GM19468 (cell line): ENCODE data around the gene ARHGEF37.
A peak's percentile ranks its signal among the peaks of the same experiment; 100 is the strongest.

Experiments
- ATAC-seq: cut with Tn5 transposase; IDR thresholded peaks from one replicate; pipeline ENCODE4 v1.9.1; 2021; ENCODE audit warnings: mild to moderate bottlenecking, moderate library complexity, moderate number of reproducible peaks; ENCODE audit not compliant: unreplicated experiment; ENCODE audit errors: extremely low read depth

The ARHGEF37 gene

DNA sequence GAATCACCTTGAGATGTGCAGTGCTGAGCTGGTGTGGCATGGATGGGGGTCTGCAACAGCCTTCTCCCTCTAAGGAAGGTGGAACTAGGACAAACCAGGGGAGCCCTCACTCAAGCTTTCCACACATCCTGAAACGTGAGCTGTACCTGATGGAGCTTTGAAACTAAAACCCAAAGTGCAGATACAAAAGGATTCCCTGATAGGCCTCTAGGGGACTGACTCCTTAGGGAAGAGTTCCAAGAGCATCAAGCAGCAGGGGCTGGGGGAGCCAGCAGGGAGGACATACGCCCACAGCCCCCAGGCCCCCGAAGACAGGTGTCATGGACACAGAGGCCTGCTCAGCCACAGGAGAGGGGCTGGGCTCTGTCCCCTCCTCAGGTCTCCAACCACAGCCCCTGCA lies 17.7 kb downstream of the ARHGEF37 start:
- ATAC-seq: no peak

DNA sequence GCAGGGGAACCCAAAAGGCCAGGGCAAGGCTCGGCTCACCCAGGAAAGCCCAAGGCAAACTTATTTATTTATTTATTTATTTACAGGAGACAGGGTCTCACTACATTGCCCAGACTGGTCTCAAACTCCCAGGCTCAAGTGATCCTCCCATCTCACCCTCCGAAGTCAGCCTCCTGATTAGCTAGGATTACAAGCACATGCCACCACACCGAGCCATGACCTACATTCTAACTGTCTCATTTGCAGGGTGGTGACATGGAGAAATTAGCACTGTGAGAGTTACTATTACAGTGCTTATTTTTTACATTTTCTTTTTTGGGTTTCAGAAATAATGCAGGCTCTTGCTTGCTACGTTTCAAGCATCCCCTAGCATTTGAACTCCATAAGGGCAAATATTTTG lies 18.1 kb downstream of the ARHGEF37 start:
- ATAC-seq: no peak

DNA sequence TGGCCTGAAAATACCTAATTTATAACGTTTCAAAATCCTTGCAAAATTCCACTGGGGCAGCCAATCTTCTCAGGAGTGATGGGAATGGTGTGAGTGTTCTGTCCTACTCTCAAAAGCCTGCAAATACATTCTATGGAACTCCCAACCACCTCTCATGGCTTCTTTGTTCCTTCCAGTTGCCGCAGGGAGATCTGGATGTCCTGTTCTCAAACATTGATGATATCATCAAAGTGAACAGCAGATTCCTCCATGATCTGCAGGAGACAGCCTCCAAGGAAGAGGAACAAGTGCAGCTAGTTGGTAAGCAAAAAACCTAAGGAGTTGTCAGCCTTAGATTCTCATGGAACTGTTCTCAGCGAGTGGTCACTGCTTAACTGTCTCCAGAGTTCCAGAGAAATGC lies 19.6 kb downstream of the ARHGEF37 start:
- no peak for ATAC-seq

DNA sequence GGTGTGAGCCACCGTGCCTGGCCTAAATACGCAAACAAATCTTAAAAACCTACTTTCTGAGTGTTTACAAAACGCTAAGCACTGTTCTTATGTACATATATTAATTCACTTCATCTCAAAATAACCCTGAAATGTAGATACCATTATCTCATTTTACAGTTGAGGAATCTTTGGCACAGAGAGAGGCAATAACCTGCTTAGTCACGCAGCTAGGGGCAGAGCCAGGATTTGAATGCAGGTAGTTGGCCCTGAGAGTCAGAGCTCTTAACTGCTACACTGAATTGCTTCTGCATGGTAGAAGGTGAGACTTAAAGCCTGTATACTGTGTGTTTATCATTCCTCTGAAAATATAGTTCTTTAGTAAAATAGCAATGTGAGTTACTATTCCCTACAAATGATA lies 21.9 kb downstream of the ARHGEF37 start:
- ATAC-seq: no peak

DNA sequence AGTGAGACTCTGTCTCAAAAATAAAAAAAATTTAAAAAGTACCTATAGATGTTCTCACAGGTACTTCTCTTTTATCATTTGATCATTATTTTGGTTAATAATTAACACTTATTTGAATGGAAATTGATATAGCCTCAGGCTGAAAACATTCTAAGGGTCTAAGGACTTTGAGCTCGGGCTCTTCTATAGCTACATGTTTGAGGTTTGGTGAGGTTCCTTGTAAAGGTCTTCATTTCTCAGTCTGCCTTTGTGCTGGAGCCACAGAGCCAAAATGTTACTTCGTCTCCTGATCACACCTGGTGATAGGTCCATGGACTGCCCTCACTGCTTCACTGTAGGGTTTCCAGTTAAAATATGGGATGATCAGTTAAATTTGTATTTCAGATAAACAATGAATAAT lies 22.6 kb downstream of the ARHGEF37 start:
- no peak for ATAC-seq

DNA sequence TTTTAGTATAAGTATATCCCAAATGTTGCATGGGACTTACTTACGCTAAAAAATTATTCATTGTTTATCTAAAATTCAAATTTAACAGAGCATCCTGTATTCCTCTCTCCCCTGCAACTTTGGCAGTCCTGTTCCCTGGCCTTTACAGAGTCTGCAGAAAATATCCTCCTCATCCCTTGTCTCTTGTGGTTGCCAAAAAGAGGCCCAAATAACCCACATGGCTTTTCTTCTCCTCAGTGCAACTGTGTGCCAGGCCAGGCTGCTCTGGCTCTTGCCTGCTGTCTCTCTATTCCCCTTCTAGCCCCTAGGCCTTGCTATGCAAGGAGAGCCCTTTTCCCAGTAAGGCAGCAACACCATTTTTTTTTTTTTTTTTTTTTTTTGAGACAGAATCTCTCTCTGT lies 23.0 kb downstream of the ARHGEF37 start:
- no peak for ATAC-seq

DNA sequence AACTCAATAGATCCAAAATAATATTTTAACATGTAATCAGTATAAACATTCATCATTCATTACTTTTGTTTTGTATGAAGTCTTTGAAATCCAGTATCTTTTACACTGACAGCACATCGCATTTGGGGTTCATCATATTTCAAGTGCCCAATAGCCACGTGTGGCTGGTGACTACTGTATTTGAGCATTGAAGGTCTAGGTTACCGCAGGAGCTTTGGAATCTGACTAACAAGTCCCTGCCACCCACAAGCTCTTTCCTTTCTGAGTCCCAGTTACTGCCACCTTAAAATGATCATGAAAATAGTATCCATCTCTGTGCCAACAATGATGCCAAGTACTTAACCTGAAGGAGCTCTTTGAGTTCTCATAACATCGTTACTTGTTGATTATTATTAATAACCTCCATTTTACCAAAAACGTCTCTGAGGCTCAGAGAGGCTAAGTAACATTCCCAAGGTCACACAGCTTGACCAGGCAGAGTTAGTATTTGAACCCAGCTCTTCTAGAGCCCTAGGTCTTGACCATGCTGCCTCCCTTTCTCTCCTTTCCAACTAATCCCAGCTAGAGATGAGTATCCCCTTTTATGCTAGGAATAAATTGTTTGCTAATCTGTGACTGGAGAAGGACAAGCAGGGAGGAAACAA lies 24.2 kb downstream of the ARHGEF37 start:
- no peak for ATAC-seq

DNA sequence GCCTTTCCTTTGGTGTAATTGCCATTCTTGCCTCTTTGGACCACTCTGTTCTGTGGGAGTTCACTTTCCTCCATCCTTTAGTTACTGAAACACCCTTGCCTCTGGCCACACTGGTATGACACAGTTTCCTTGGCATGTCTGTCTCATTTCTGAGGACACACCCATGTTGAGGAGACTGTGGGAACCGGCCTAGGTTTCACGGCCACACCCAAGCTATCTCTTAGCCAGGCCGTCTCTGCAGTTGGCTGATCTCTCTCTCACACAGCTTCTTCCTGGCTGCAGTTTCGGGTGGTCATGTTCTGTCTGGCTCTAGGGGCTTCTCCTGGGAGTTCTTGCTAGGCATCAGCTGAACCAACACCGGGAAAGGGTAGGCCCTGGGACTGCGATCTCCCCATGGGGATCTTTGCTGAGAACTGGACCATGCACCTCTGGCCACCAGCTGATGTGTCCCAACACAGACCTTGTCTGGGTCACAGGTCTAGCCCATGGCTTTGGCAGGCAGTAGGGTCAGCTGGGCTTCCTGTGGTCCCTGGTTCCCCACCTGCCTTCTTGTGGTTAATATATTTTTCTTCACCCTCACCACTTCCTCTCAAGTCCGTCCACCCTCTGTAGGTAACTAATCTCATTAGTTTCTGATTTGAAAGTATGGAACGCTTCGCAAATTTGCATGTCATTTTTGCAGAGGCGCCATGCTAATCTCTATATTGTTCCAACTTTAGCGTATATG lies 24.9 kb downstream of the ARHGEF37 start:
- ATAC-seq: peak; percentile 86

DNA sequence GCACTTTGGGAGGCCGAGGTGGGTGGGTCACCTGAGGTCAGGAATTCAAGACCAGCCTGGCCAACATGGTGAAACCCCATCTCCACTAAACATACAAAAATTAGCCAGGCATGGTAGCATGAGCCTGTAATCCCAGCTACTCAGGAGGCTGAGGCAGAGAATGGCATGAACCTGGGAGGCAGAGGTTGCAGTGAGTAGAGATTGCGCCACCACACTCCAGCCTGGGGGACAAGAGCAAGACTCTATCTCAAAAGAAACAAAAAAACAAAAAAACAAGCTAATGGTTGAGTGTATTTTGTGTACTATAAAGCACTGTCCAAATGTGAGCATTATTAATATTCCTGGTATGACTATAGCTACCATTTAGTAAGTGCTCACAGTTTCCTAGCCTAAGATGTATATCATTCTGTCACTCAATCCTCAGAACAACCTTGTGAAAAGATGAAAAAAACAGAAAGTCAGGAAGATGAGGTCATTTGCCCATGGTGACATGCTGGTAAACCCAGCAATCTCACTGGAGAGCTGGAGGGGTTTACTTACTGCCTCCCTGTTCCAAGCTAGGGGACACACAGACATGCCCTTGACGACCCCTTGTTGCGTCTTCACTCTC lies 27.7 kb downstream of the ARHGEF37 start:
- ATAC-seq: no peak

DNA sequence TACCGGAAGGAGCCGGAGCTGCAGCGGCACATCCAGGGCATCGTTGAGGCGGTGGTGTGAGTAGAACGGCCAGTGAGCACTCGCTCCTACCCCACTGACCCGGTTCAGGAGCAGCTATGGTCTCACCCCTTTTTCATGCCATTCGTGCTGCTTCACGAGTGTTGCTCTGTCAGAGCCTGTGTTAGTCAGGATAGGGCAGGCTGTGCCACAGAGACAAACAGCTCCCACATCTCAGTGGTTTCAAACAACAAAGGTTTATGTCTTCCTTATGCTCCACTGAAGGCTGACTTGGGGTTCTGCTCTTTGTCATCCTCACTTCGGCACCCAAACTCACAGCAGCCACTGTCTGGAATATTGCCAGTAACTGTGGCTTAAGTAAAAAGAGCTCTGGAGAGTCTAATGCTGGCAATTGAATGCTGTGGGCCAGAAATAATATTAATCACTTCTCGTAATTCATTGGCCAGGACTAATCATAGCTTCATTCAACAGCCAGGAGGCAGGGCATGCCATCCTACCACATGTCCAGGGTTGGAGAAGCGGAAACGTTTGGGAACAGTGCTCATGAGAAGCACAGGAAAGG lies 28.4 kb downstream of the ARHGEF37 start:
- ATAC-seq: no peak

DNA sequence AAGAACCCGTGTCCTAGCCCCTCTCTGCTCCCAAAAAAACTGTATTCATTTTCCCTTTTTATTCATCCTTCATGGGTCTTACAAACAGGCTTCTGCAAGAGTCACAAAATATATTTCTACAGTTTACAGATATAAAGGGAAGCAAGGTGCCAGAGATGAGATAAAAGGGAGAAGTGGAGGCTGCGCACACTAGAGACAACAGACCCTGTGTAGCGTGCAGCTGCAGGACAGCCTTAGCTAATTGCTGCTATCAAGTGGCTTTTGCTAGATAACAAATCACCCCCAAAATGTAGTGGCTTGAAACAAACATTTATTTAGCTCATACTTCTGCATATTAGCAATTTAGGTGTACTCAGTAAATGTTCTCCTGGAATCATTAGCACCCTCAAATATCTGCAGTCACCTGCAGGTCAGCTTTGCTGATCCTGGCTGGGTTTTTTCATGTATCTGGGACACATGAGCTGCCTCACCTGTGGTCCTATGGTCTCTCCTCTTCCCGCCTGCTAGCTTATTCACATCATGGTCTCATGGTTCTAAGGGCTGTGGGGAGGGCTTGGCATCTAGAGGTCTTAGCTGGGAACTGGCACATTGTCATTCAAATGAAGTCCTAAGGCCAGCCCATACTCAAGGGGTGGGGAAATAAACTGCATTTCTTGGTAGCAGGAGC lies 29.4 kb downstream of the ARHGEF37 start:
- ATAC-seq: no peak

DNA sequence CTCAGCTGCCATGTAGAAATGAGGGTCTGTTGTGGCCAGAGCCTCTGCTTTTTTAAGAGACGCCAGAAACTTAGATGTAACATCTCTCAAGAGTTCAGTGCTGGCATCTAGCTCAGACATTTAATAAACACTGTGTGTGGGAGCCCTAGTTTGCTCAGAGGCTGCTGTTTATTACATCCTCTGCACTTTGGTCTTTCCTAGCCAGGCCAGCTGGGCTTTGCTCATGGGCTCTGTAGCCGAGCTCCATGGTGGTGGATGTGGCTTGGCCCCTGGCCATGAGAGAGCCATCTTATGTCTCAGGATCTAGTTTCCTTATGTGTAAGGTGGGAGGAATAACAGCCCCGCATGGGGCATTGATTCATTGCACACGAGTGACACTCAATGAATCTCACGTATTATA lies 30.0 kb downstream of the ARHGEF37 start:
- ATAC-seq: no peak

DNA sequence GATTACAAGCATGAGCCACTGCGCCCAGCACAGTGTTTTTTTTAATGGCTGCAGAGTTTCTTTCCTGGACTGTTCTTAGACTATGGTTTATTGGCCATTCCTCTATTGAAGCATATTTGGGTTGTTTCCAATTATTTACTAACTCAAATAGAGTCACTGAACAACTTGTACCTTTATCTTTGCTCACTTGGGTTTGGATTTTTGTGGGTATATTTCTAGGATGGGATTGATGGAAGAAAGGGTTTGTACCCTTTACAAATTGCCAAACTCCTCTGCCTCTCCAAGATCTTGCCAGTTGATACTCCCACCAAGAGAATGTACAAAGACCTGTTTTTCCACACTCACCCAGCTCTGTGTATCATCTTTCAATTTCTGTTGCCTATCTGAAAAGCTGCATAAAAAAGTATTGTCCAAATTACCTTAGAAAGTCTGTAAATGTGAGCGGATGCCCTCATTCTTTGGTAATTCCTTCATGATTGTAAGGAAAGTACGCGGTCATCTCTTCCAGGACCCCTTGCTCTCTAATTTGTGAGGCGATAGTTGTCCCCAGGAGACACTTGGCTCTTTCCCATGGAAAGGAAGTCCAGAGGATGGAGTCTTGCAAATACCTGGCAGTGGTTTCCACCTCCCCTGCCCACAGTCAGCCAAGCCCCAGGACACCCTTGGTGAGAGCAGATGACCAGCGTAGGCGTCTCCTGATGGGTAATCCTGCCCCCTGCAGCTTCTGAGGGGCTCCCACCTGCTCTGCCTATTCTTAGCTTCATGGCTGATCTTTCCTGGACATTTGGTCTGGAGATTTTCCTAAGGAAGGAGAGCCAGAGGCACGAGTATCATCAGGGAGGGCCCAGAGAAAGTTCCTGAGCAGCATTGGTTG lies 33.0 kb downstream of the ARHGEF37 start:
- ATAC-seq: no peak

DNA sequence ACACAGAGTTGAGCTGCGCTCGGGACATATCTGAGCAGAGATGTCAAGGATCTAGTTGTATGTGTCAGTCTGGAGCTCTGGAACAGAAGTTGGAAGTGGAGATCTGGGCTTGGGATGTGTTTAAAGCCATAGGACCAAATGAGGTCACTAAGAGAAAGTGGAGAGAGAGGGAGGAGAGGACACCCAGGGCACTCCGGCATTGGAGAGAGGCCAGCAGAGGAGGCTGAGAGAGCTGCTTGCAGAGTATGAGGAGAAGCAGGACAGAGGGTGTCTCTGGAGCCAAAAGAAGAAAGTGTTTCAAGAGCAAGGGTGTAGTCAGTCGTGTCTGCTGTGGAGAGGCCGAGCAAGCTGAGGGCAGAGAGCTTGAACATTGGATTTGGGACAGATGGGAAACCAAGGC lies 34.7 kb downstream of the ARHGEF37 start:
- no peak for ATAC-seq

DNA sequence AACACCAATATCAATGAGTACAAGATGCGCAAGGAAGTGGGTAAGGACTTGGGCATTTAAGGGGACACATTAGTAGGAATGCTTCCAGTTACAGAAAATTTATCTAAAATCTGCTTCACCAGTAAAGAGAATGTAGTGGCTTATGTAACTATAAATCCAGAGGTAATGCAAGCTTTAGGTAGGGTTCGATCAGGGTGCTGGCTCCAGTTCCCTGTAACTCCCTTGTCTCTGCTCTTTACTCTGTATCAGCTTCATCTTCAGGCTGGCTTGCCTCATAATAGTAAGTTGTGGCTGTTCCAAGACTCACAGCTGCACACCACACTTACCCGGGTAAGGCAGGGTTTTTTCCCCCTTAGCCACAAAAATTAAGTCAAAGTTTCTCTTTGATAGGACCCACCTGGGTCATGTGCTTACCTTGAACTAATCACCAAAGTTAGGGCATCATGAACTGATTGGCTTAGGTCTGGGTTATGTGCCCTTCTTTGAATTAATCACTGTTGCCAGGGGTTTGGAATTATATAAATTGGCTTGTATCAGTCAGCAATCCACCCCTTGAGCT lies 35.5 kb downstream of the ARHGEF37 start:
- ATAC-seq: peak; percentile 68

DNA sequence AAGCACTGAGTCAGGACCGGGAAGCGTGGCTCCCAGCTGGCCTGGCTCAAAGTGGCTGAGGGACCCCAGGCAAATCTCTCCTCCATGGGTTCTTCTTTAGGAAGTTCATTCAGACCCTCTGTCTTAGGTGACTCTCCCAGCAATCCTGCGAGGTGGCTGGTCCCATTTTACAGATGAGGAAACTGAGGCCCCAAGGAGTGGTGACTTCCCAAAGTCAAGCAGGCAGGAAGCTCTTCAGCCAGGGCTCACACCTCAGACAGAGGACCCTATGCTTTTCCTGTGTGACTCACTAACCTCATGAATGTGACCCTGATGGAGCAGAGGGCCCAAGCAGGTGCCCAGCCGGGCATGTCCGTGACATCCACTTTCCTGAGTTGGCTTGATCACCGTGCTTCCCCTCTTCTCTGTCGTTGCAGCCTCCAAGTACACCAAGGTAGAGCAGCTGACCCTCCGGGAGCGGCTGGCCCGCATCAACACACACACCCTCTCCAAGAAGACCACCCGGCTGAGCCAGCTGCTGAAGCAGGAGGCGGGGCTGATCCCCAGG lies 36.5 kb downstream of the ARHGEF37 start:
- no peak for ATAC-seq

DNA sequence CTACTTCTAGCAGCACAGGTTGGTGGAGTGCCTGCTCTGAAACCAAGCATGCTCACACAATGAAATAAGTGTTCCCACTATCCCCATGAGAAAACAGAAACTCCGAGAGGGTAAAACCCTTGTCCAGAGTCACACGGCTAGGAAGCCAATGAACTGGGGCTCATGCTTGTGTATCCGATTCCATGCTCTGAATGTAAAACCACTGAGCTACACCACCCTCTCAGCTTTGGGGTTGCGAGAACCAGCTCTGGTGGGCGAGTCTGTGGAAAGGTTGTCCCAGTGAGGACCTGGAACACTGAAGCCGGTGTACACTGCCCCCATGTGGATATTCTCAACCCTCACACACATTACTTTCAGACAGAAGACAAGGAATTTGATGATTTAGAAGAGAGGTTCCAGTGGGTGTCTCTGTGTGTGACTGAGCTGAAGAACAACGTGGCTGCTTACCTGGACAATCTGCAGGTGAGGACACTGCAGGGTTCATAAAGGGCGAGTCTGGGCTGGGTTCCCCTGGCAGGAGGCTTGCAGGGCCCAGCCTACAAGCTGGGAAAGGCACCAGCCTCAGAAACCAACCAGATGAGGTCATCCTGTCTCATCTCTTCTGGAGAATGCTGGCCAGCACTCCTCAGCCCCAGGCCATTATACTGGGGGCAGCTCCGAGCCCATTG lies 37.4 kb downstream of the ARHGEF37 start:
- ATAC-seq: peak; percentile 41

DNA sequence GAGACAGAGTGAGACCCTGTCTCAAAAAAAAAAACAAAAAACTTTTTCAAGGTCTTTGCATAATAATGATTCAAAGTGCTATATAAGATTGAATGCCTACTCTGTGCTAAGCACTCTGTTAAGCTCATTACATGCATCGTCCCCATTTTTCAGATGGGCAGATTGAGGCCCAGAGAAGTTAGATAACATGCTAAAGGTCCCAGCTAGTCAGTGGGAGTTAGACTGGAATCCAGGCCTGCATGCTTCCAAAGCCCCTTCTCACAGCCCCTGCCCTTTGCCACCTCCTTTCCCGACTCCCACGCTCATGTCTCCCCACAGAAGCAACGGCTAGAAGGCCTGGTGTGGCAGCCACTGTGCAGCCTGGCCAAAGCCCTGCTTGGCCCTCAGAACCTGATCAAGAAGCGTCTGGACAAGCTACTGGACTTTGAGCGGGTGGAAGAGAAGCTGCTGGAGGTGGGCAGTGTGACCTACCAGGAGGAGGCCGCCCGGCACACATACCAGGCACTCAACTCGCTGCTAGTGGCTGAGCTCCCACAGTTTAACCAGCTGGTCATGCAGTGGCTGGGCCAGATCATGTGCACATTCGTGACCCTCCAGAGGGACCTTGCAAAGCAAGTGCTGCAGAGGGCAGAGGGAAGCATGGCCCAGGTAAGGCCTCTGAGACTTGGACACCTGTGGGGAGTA lies 40.3 kb downstream of the ARHGEF37 start:
- no peak for ATAC-seq
